Nephron (organoid): ENCODE measurements around the gene CNST.
A peak's percentile ranks its signal among the peaks of the same experiment; 100 is the strongest.

Experiments
- H3K27ac Mint-ChIP-seq, 3 experiments: 2 replicates each; pipeline ENCODE4 v1.8.0; 2020; ENCODE audit warnings: mixed read lengths in 3 of 3, mild to moderate bottlenecking in 2 of 3, moderate library complexity in 1 of 3
- H3K27me3 Mint-ChIP-seq: 2 replicates; pipeline ENCODE4 v1.8.0; 2021; ENCODE audit warnings: low read depth, mild to moderate bottlenecking, moderate library complexity, mixed read lengths
- H3K36me3 Mint-ChIP-seq: 2 replicates; pipeline ENCODE4 v1.8.0; 2020; ENCODE audit warnings: low read depth, mixed read lengths
- H3K4me1 Mint-ChIP-seq: 2 replicates; pipeline ENCODE4 v1.8.0; 2020; ENCODE audit warnings: mixed read lengths
- H3K4me3 Mint-ChIP-seq, 3 experiments: 2 replicates each; pipeline ENCODE4 v1.8.0; 2020; ENCODE audit warnings: mild to moderate bottlenecking in 3 of 3, mixed read lengths in 3 of 3, moderate library complexity in 2 of 3
- H3K9me3 Mint-ChIP-seq: 2 replicates; pipeline ENCODE4 v1.8.0; 2020; ENCODE audit warnings: mixed read lengths
- TF ChIP-seq, protein P1 (sequence below), 3 experiments: fragments of 200-600 bp; sonication (generic); IDR thresholded peaks; one replicate each; pipeline ENCODE4 v1.5.0; 2021; ENCODE audit warnings: antibody characterized with exemption in 3 of 3; ENCODE audit not compliant: unreplicated experiment in 3 of 3

The CNST gene

DNA sequence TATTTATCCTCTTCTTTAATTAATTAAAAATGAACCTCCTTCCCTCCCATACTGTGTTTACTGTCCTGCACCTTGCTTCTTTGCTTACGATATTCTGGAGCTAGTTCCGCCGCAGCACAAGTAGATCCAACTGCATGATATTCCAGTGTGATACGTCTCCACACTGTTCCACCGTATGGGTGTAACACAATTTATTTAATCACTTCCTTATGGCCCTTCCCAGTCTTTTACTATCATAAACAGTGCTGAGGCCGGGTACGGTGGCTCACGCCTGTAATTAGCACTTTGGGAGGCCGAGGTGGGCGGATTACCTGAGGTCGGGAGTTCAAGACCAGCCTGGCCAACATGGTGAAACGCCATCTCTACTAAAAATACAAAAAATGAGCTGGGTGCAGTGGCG lies 25.7 kb downstream of the CNST start:
- Mint-ChIP-seq H3K4me3 (no peak overlapping the region), H3K36me3 (peaks cover 46% of the 10 kb centered on the region), H3K9me3 (peaks cover 8% of the 10 kb centered on the region), H3K27me3 (no peaks in the 10 kb centered on the region), H3K27ac (no peak overlapping the region), H3K4me1 (no peaks in the 10 kb centered on the region)
- TF ChIP-seq, protein P1, sequence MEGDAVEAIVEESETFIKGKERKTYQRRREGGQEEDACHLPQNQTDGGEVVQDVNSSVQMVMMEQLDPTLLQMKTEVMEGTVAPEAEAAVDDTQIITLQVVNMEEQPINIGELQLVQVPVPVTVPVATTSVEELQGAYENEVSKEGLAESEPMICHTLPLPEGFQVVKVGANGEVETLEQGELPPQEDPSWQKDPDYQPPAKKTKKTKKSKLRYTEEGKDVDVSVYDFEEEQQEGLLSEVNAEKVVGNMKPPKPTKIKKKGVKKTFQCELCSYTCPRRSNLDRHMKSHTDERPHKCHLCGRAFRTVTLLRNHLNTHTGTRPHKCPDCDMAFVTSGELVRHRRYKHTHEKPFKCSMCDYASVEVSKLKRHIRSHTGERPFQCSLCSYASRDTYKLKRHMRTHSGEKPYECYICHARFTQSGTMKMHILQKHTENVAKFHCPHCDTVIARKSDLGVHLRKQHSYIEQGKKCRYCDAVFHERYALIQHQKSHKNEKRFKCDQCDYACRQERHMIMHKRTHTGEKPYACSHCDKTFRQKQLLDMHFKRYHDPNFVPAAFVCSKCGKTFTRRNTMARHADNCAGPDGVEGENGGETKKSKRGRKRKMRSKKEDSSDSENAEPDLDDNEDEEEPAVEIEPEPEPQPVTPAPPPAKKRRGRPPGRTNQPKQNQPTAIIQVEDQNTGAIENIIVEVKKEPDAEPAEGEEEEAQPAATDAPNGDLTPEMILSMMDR (IDR thresholded peaks at IDR 0.05; ENCODE audit: unreplicated experiment in 3 of 3), result no peak

GRCh38 chr1:246592695-246593094 lies 26.4 kb downstream of the CNST start:
- Mint-ChIP-seq H3K9me3 (peaks cover 8% of the 10 kb centered on the region), H3K36me3 (peaks cover 52% of the 10 kb centered on the region), H3K4me1 (no peaks in the 10 kb centered on the region), H3K4me3 (no peak overlapping the region), H3K27ac (peak overlapping the region in 2 of 3 experiments; percentile 3 to 38), H3K27me3 (no peaks in the 10 kb centered on the region)
- TF ChIP-seq, protein P1 (IDR thresholded peaks at IDR 0.05; ENCODE audit: unreplicated experiment in 3 of 3), result no peak

- Mint-ChIP-seq H3K4me3 (no peak overlapping the region), H3K27ac (no peak overlapping the region), H3K27me3 (no peaks in the 10 kb centered on the region), H3K4me1 (no peaks in the 10 kb centered on the region), H3K9me3 (peaks cover 4% of the 10 kb centered on the region), H3K36me3 (peaks cover 52% of the 10 kb centered on the region)
- TF ChIP-seq, protein P1 (IDR thresholded peaks at IDR 0.05; ENCODE audit: unreplicated experiment in 3 of 3), result no peak
Measured at GRCh38 chr1:246595146-246595545, 28.9 kb downstream of the CNST start.

DNA sequence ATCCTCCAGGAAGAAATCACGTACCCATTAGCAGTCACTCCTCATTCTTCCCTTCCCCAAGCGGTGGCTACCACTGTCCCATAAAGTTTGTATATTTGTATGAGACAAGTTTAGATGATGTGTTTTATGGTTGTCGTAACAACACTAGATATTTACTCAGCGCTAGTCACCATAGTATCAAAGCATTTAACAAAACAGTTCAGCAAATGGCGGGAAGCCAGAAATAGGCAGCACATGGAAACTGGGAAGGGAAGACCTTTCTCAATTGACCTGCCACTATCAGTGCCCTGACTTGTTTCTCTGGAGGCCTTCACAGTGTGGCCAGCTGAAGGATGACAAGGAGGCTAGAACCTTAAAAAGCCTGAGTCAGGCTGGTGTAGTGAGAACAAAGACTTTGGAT lies 31.1 kb downstream of the CNST start:
- H3K36me3 Mint-ChIP-seq, result peaks cover 49% of the 10 kb centered on the region
- H3K9me3 Mint-ChIP-seq, result peaks cover 9% of the 10 kb centered on the region
- TF ChIP-seq, protein P1 (IDR thresholded peaks at IDR 0.05; ENCODE audit: unreplicated experiment in 3 of 3), result no peak
- H3K4me1 Mint-ChIP-seq, result no peaks in the 10 kb centered on the region
- no peak overlapping the region for H3K27ac Mint-ChIP-seq
- no peaks in the 10 kb centered on the region for H3K27me3 Mint-ChIP-seq
- no peak overlapping the region for H3K4me3 Mint-ChIP-seq

DNA sequence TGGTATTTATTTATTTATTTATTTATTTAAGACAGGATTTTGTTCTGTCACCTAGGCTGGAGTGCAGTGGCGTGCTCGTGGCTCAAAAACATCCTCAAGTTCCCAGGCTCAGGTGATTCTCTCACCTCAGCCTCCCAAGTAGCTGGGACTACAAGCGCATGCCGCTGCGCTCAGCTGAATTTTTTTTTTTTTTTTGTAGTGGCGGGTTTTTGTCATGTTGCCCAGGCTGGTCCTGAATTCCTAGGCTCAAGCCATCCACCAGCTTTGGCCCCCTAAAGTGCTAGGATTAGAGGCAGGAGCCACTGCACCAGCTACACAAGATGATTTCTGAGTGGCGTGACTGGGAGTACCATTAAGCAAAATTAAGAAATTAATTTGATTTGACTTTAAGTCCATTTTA lies 31.7 kb downstream of the CNST start:
- Mint-ChIP-seq H3K27me3 (no peaks in the 10 kb centered on the region), H3K36me3 (peaks cover 50% of the 10 kb centered on the region), H3K4me1 (no peaks in the 10 kb centered on the region), H3K27ac (no peak overlapping the region), H3K9me3 (peaks cover 14% of the 10 kb centered on the region), H3K4me3 (no peak overlapping the region)
- TF ChIP-seq, protein P1 (IDR thresholded peaks at IDR 0.05; ENCODE audit: unreplicated experiment in 3 of 3), result no peak

DNA sequence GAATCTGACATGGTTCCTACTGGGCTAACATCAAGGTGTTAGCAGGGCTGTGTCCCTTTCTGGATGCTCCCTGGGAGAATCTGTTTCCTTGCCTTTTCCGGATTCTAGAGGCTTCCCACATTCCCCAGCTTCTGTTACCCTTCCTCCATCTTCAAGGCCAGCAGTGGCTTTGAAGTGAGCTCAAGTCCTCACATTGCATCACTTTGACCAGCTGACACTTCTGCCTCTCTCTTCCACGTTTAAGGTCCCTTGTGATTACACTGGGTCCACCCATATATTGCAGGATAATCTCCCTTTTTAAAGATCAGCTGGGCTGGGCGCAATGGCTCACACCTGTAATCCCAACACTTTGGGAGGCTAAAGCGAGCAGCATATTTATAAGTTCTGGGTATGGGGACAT lies 33.1 kb downstream of the CNST start:
- H3K27me3 Mint-ChIP-seq, result no peaks in the 10 kb centered on the region
- H3K4me1 Mint-ChIP-seq, result no peaks in the 10 kb centered on the region
- peaks cover 26% of the 10 kb centered on the region for H3K9me3 Mint-ChIP-seq
- H3K4me3 Mint-ChIP-seq, result no peak overlapping the region
- H3K27ac Mint-ChIP-seq, result no peak overlapping the region
- TF ChIP-seq, protein P1 (IDR thresholded peaks at IDR 0.05; ENCODE audit: unreplicated experiment in 3 of 3), result no peak
- peaks cover 63% of the 10 kb centered on the region for H3K36me3 Mint-ChIP-seq
